NCI-H2171 treated with DMSO at 0.1 percent for 48 hours (cell line): ENCODE measurements around the gene C2CD4A.

Experiments used
- DNase-seq: peaks from one replicate; lab custom pipeline; 2025; lab: John Stamatoyannopoulos, UW

Gene C2CD4A

GRCh38 chr15:62060113-62060895 is 6.5 kb upstream of the C2CD4A start, which contains the start of gene VPS13C:
VPS13C (minus strand) TSS chr15:62060447; CDS start chr15:62060374, 73 bp downstream.
- peak; percentile 95 for DNase-seq

- no peak for DNase-seq
These were observed 5.9 kb upstream of the C2CD4A start for GRCh38 chr15:62060896-62061280.

- no peak for DNase-seq
These were observed 2.7 kb upstream of the C2CD4A start for GRCh38 chr15:62063825-62064635.

GRCh38 chr15:62067448-62068044 is 769 bp downstream of the C2CD4A start:
- DNase-seq, result peak; percentile 73

GRCh38 chr15:62068071-62068809 is 1.5 kb downstream of the C2CD4A start:
- no peak for DNase-seq

GRCh38 chr15:62068810-62069167 is 2.0 kb downstream of the C2CD4A start:
- peak; percentile 28 for DNase-seq

- no peak for DNase-seq
These were observed 2.8 kb downstream of the C2CD4A start for GRCh38 chr15:62069551-62069950.

- peak; percentile 48 for DNase-seq
These were observed 5.0 kb downstream of the C2CD4A start for GRCh38 chr15:62071711-62072308.

GRCh38 chr15:62075595-62076277 is 9.0 kb downstream of the C2CD4A start:
- peak; percentile 86 for DNase-seq

- DNase-seq, result no peak
These were observed 12.8 kb downstream of the C2CD4A start for GRCh38 chr15:62079594-62079993.

GRCh38 chr15:62083194-62084154 is 16.7 kb downstream of the C2CD4A start:
- peak; percentile 79 for DNase-seq

GRCh38 chr15:62085740-62086139 is 19.0 kb downstream of the C2CD4A start:
- no peak for DNase-seq

GRCh38 chr15:62087671-62088352 is 21.0 kb downstream of the C2CD4A start:
- DNase-seq, result no peak

GRCh38 chr15:62088353-62088693 is 21.5 kb downstream of the C2CD4A start:
- DNase-seq, result no peak

- no peak for DNase-seq
These were observed 22.8 kb downstream of the C2CD4A start for GRCh38 chr15:62089616-62090015.

GRCh38 chr15:62090988-62091387 is 24.2 kb downstream of the C2CD4A start:
- no peak for DNase-seq

- no peak for DNase-seq
These were observed 27.0 kb downstream of the C2CD4A start for GRCh38 chr15:62093809-62094208.

- DNase-seq, result no peak
These were observed 27.6 kb downstream of the C2CD4A start for GRCh38 chr15:62094388-62094787.

- DNase-seq, result no peak
These were observed 32.4 kb downstream of the C2CD4A start for GRCh38 chr15:62099094-62099601.
